Measurements from ENCODE around the gene DUSP1. TPM values are rescaled to one million over a fixed set of nuclear protein-coding genes. Genes with fewer than 3 reads are reported as not detected.

Gene DUSP1
- total and polyA plus RNA-seq, 9 of the 15 experiments (the other 6 are each of a cell fraction or from before 2014, with no cell fraction given), result 2.1 to 14.2 (median 8.5) TPM

DNA sequence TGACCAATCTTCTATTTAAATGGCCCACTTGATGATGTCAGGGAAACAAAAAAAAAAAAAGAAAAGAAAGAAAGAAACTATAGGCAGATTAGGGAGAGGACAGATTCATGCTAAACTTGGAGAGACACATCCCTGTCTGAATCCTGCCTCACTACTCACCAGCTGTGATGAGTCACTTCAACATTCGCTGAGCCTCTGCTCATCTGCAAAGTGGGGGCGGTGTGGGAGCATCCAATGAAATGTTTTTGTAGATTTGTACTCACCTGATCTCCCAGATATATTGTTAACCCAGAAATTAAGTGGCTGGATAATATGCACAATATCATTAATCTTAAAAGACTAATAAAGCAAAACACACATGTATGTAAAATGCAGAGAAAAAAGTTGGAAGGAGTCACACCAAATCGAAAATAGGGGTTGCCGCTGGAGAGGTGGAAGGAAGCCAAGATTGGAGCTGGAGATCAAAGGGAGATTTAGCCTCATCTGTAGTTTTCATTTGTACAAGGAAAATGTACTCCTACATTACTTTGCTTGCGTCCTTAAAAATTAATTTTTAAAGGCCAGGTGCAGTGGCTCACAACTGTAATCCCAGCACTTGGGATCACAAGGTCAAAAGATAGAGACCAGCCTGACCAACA is 46.0 kb upstream of the DUSP1 start:
- peak; percentile 52 to 69 (median 66) for DNase-seq (ENCODE audit: extremely low read depth in 1 of 4, low spot score in 3 of 4)
- H3K4me3 ChIP-seq, result no peak overlapping the region
- no peak overlapping the region for H3K9ac ChIP-seq (ENCODE audit: insufficient read depth in 1 of 2, low read depth in 2 of 2, low read length in 2 of 2)
- in situ Hi-C loops (cut with MboI) (no loop called here), intact Hi-C loops (cut with micrococcal nuclease) (no loop called here)
- peaks cover 6 to 23% of the 10 kb centered on the region in 2 experiments; a peak in 4 of 5 replicates for H3K4me1 ChIP-seq (replicated peaks in 1 of 2; ENCODE audit: control insufficient read depth in 2 of 2, insufficient read depth in 2 of 2, low read length in 2 of 2)
- no peak overlapping the region for H2AFZ ChIP-seq (ENCODE audit: low read depth, low read length)
- H3K9me1 ChIP-seq (ENCODE audit: control insufficient read depth, insufficient read depth, low read length), result no peaks in the 10 kb centered on the region
- no peak overlapping the region for H3K4me2 ChIP-seq (ENCODE audit: insufficient read depth, low read length)
- H3K79me2 ChIP-seq (ENCODE audit: control insufficient read depth, insufficient read depth, low read length), result no peaks in the 10 kb centered on the region
- peak; percentile 80 for FAIRE-seq
- no peaks in the 10 kb centered on the region for H3K36me3 ChIP-seq (ENCODE audit: control insufficient read depth, insufficient read depth, low read length)
- CTCF ChIA-PET (ENCODE audit: low intra/inter-chr PET ratio), result no interaction called here
- ATAC-seq, result peak; percentile 84
- no TSS peak for BruUV-seq (replicated peaks)
- no peaks in the 10 kb centered on the region for H3K9me3 ChIP-seq (replicated peaks; ENCODE audit: control insufficient read depth, insufficient read depth, low read depth, low read length)
- 18% methylated on average over 5 of the region's 5 CpGs for WGBS (ENCODE audit: insufficient coverage, low coverage, missing lambda C conversion rate)
- no peaks in the 10 kb centered on the region for H4K20me1 ChIP-seq (replicated peaks; ENCODE audit: control insufficient read depth, insufficient read depth, low read length)
- POLR2A ChIA-PET, result interaction anchor here (0.7 to 2.2 kb wide), 4 partner anchors 15 to 49 kb away, joined by 3 to 13 read pairs (median 3); partner anchors contain the start of gene DUSP1
- no peaks in the 10 kb centered on the region for H3K27me3 ChIP-seq (ENCODE audit: control insufficient read depth in 2 of 2, insufficient read depth in 2 of 2, low read length in 2 of 2)
- no peak overlapping the region for H3K27ac ChIP-seq (ENCODE audit: extremely low read depth, low read depth, low read length)
- TF ChIP-seq, protein P1, sequence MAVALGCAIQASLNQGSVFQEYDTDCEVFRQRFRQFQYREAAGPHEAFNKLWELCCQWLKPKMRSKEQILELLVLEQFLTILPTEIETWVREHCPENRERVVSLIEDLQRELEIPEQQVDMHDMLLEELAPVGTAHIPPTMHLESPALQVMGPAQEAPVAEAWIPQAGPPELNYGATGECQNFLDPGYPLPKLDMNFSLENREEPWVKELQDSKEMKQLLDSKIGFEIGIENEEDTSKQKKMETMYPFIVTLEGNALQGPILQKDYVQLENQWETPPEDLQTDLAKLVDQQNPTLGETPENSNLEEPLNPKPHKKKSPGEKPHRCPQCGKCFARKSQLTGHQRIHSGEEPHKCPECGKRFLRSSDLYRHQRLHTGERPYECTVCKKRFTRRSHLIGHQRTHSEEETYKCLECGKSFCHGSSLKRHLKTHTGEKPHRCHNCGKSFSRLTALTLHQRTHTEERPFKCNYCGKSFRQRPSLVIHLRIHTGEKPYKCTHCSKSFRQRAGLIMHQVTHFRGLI (CRISPR knock-in tag; IDR thresholded peaks at IDR 0.05), result no peak
- TF ChIP-seq, protein P2, sequence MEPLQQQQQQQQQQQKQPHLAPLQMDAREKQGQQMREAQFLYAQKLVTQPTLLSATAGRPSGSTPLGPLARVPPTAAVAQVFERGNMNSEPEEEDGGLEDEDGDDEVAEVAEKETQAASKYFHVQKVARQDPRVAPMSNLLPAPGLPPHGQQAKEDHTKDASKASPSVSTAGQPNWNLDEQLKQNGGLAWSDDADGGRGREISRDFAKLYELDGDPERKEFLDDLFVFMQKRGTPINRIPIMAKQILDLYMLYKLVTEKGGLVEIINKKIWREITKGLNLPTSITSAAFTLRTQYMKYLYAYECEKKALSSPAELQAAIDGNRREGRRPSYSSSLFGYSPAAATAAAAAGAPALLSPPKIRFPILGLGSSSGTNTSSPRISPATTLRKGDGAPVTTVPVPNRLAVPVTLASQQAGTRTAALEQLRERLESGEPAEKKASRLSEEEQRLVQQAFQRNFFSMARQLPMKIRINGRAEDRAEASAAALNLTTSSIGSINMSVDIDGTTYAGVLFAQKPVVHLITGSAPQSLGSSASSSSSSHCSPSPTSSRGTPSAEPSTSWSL (CRISPR knock-in tag; IDR thresholded peaks at IDR 0.05; ENCODE audit: borderline replicate concordance), result no peak
- no peak for TF ChIP-seq KHSRP (IDR thresholded peaks at IDR 0.05)
- no peak for TF ChIP-seq ZNF232 (CRISPR knock-in tag; IDR thresholded peaks at IDR 0.05)
- TF ChIP-seq, protein P3, sequence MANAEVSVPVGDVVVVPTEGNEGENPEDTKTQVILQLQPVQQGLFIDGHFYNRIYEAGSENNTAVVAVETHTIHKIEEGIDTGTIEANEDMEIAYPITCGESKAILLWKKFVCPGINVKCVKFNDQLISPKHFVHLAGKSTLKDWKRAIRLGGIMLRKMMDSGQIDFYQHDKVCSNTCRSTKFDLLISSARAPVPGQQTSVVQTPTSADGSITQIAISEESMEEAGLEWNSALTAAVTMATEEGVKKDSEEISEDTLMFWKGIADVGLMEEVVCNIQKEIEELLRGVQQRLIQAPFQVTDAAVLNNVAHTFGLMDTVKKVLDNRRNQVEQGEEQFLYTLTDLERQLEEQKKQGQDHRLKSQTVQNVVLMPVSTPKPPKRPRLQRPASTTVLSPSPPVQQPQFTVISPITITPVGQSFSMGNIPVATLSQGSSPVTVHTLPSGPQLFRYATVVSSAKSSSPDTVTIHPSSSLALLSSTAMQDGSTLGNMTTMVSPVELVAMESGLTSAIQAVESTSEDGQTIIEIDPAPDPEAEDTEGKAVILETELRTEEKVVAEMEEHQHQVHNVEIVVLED (CRISPR knock-in tag; IDR thresholded peaks at IDR 0.05), result no peak
- TF ChIP-seq, protein P4, sequence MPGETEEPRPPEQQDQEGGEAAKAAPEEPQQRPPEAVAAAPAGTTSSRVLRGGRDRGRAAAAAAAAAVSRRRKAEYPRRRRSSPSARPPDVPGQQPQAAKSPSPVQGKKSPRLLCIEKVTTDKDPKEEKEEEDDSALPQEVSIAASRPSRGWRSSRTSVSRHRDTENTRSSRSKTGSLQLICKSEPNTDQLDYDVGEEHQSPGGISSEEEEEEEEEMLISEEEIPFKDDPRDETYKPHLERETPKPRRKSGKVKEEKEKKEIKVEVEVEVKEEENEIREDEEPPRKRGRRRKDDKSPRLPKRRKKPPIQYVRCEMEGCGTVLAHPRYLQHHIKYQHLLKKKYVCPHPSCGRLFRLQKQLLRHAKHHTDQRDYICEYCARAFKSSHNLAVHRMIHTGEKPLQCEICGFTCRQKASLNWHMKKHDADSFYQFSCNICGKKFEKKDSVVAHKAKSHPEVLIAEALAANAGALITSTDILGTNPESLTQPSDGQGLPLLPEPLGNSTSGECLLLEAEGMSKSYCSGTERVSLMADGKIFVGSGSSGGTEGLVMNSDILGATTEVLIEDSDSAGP (CRISPR knock-in tag; IDR thresholded peaks at IDR 0.05), result no peak
- peak; percentile 22; the same call in 1 of the 2 replicates for TF ChIP-seq CBFA2T2 (conservative IDR thresholded peaks at IDR 0.05)
- TF ChIP-seq, protein P5, sequence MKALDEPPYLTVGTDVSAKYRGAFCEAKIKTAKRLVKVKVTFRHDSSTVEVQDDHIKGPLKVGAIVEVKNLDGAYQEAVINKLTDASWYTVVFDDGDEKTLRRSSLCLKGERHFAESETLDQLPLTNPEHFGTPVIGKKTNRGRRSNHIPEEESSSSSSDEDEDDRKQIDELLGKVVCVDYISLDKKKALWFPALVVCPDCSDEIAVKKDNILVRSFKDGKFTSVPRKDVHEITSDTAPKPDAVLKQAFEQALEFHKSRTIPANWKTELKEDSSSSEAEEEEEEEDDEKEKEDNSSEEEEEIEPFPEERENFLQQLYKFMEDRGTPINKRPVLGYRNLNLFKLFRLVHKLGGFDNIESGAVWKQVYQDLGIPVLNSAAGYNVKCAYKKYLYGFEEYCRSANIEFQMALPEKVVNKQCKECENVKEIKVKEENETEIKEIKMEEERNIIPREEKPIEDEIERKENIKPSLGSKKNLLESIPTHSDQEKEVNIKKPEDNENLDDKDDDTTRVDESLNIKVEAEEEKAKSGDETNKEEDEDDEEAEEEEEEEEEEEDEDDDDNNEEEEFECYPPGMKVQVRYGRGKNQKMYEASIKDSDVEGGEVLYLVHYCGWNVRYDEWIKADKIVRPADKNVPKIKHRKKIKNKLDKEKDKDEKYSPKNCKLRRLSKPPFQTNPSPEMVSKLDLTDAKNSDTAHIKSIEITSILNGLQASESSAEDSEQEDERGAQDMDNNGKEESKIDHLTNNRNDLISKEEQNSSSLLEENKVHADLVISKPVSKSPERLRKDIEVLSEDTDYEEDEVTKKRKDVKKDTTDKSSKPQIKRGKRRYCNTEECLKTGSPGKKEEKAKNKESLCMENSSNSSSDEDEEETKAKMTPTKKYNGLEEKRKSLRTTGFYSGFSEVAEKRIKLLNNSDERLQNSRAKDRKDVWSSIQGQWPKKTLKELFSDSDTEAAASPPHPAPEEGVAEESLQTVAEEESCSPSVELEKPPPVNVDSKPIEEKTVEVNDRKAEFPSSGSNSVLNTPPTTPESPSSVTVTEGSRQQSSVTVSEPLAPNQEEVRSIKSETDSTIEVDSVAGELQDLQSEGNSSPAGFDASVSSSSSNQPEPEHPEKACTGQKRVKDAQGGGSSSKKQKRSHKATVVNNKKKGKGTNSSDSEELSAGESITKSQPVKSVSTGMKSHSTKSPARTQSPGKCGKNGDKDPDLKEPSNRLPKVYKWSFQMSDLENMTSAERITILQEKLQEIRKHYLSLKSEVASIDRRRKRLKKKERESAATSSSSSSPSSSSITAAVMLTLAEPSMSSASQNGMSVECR (CRISPR knock-in tag; IDR thresholded peaks at IDR 0.05), result no peak
- no peak for TF ChIP-seq POLR3G (IDR thresholded peaks at IDR 0.05; ENCODE audit: extremely low read depth, insufficient read length, insufficient replicate concordance)
- TF ChIP-seq ARID2 (IDR thresholded peaks at IDR 0.05), result no peak
- no peak for TF ChIP-seq ZNF121 (CRISPR knock-in tag; conservative IDR thresholded peaks at IDR 0.05)
